A673 (cell line): ENCODE results near the gene MT4. TPM values are rescaled to one million over a fixed set of nuclear protein-coding genes. Genes with fewer than 3 reads are reported as not detected.

Source experiments
- BruUV-seq: library from RNA; stranded (reverse); fragments of 400-500 nt; replicated peaks from 2 replicates; lab custom pipeline; 2021; lab: Mats Ljungman, UMichigan
- CTCF ChIA-PET: fragments of 300-600 bp; sonication (Branson Sonifier 250); formaldehyde crosslinking; loops from one replicate; lab custom pipeline; 2022; ENCODE audit warnings: antibody characterized with exemption; lab: Charles Lee
- POLR2A ChIA-PET: fragments of 300-600 bp; sonication (Branson Sonifier 250); formaldehyde crosslinking; loops from one replicate; lab custom pipeline; 2022; ENCODE audit warnings: antibody characterized with exemption; ENCODE audit not compliant: low non-redundant PET; lab: Charles Lee
- DNase-seq: peaks from one replicate; pipeline ENCODE4 v3.0.0-alpha.2; 2015; ENCODE audit warnings: low spot score
- H3K27ac ChIP-seq: fragments of 200-600 bp; sonication (generic); 2 replicates; pipeline ENCODE4 v1.5.1; 2016; ENCODE audit warnings: mixed run types, low read depth, mild to moderate bottlenecking, mixed read lengths, antibody characterized with exemption, low read length; ENCODE audit not compliant: poor library complexity, severe bottlenecking
- H3K27me3 ChIP-seq: fragments of 200-600 bp; sonication (generic); replicated peaks from 2 replicates; pipeline ENCODE4 v1.6.1; 2017; ENCODE audit warnings: mixed run types, low read depth, mild to moderate bottlenecking, mixed read lengths, antibody characterized with exemption, low read length; ENCODE audit not compliant: insufficient read depth, poor library complexity
- H3K36me3 ChIP-seq: fragments of 200-600 bp; sonication (generic); 2 replicates; pipeline ENCODE4 v1.6.1; 2016; ENCODE audit warnings: mixed run types, mild to moderate bottlenecking, mixed read lengths, antibody characterized with exemption, low read length; ENCODE audit not compliant: insufficient read depth, poor library complexity, severe bottlenecking
- H3K4me1 ChIP-seq: fragments of 200-600 bp; sonication (generic); 2 replicates; pipeline ENCODE4 v1.6.1; 2017; ENCODE audit warnings: mixed run types, mild to moderate bottlenecking, mixed read lengths, antibody characterized with exemption, low read length; ENCODE audit not compliant: insufficient read depth, poor library complexity, severe bottlenecking
- H3K4me3 ChIP-seq: fragments of 200-600 bp; sonication (generic); 2 replicates; pipeline ENCODE4 v1.5.1; 2016; ENCODE audit warnings: low read depth, mixed run types, mild to moderate bottlenecking, mixed read lengths, low read length; ENCODE audit not compliant: poor library complexity, severe bottlenecking
- H3K9me3 ChIP-seq: fragments of 200-600 bp; sonication (generic); 2 replicates; pipeline ENCODE4 v1.6.1; 2016; ENCODE audit warnings: mixed run types, low read depth, mild to moderate bottlenecking, mixed read lengths, antibody characterized with exemption, low read length; ENCODE audit not compliant: poor library complexity, severe bottlenecking
- EZH2 ChIP-seq: fragments of 200-600 bp; sonication (generic); IDR thresholded peaks from 2 replicates; pipeline ENCODE4 v1.6.1; 2017; ENCODE audit warnings: borderline replicate concordance, low read depth, mild to moderate bottlenecking, mixed read lengths, antibody characterized with exemption, low read length; ENCODE audit not compliant: poor library complexity, severe bottlenecking
- intact Hi-C: fragments of 100-400 bp; cut with micrococcal nuclease; formaldehyde crosslinking; loops from one replicate; pipeline ENCODE4 v1.10.0; 2022; ENCODE audit not compliant: unreplicated experiment
- total RNA-seq: library from RNA; stranded (reverse); gene quantifications from 2 replicates; pipeline ENCODE4 v1.2.3, GENCODE V29; 2021
- TF ChIP-seq, protein P1 (sequence below): fragments of 300-800, 200-600 bp; sonication (generic); conservative IDR thresholded peaks from 2 replicates; pipeline ENCODE4 v1.5.1; 2017; ENCODE audit warnings: low read depth, mild to moderate bottlenecking, antibody characterized with exemption, low read length, moderate library complexity, mixed read lengths

The MT4 gene
- total RNA-seq, 1 experiment from 2014 or later: not detected

DNA sequence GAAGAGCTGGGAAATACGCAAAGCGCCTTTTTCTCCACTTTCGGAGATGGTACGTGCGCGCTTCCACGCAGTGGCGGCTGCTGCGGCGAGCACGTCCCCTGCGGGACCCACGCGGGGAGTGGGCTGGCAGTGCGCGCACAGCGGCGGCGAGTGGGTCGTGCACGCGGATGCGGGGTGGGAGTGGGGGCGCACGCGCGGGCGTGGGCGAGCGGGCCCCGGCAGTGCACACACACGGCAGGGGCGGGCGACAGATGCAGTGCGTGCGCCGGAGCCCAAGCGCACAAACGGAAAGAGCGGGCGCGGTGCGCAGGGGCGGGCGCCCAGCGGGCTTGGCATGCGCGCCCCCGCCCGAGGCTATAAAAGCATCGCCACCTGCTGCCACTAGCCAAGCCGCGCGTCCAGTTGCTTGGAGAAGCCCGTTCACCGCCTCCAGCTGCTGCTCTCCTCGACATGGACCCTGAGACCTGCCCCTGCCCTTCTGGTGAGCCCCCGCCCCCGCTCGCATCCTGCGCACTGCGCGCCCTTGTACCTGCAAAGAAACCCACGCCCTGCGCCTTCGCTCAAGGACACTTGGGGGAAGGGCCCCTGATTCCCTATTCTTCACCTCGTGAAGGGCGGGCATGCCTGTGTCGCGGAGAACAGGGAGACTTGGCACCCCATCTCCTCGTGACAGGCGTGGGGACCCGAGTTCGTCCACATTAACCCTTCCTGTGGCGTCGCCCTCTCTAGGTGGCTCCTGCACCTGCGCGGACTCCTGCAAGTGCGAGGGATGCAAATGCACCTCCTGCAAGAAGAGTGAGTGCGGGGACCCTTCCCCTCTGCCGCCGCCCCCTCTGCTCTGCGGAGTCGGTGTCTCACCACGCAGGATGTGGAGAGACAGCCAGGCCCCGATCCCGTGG lies 24.5 kb downstream of the MT4 start, which contains the start of gene MT3:
MT3 (plus strand) TSS at position 388 of the 899 bp plus-strand sequence; CDS start at position 451, 63 bp downstream.
- Histone ChIP-seq H3K9me3 (no peaks in the 10 kb centered on the region), H3K27ac (no peak within 1 kb of the TSS), H3K36me3 (no peaks in the 10 kb centered on the region), H3K4me1 (no peaks in the 10 kb centered on the region), H3K4me3 (peak within 1 kb of the TSS; percentile 48), H3K27me3 (peaks cover 24% of the 10 kb centered on the region)
- BruUV-seq: no TSS peak
- intact Hi-C loops: no loop called here
- ChIA-PET CTCF (no interaction called here), POLR2A (no interaction called here)
- TF ChIP-seq EZH2: no peak
- TF ChIP-seq, protein P1, sequence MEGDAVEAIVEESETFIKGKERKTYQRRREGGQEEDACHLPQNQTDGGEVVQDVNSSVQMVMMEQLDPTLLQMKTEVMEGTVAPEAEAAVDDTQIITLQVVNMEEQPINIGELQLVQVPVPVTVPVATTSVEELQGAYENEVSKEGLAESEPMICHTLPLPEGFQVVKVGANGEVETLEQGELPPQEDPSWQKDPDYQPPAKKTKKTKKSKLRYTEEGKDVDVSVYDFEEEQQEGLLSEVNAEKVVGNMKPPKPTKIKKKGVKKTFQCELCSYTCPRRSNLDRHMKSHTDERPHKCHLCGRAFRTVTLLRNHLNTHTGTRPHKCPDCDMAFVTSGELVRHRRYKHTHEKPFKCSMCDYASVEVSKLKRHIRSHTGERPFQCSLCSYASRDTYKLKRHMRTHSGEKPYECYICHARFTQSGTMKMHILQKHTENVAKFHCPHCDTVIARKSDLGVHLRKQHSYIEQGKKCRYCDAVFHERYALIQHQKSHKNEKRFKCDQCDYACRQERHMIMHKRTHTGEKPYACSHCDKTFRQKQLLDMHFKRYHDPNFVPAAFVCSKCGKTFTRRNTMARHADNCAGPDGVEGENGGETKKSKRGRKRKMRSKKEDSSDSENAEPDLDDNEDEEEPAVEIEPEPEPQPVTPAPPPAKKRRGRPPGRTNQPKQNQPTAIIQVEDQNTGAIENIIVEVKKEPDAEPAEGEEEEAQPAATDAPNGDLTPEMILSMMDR: no peak
- DNase-seq: peak; percentile 49

DNA sequence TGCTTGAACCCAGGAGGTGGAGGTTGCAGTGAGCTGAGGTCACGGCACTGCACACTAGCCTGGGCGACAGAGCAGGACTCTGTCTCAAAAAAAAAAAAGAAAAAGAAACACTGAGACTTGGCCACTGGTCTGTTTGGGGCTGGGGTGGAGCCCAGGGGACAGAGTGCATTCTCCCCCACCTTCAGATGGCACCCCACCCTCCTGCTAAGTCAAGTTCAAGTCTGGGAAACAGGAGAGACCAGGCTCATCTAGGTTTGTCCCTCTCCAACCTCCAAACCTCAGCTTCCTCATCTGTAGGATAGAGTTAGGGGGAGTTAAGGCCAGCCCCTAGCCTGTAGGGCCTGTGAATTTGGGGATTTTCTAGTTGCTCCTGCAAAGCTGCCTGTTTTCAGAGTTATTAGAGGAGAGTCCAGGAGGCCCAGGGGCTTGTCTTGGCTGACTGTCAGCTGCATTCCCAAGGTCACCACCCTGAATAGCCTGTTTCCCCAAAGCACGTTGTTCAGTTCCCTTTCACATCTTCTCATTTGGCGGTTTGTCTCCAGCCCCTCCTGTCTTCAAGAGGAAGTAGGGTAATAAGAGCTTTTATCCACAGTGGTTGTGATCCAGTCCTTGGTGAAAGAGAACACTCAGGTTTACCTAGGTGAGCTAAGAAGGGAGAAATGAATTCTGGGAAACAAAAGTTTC lies 26.6 kb downstream of the MT4 start:
- Histone ChIP-seq H3K27ac (no peak overlapping the region), H3K4me1 (no peaks in the 10 kb centered on the region), H3K27me3 (peaks cover 24% of the 10 kb centered on the region), H3K9me3 (no peaks in the 10 kb centered on the region), H3K4me3 (no peak overlapping the region), H3K36me3 (no peaks in the 10 kb centered on the region)
- CTCF ChIA-PET: interaction anchor here (0.6 kb wide), 1 partner anchor 228 kb away, joined by 3 read pairs; no protein-coding TSS in a partner anchor
- no peak for DNase-seq
- POLR2A ChIA-PET: no interaction called here
- no peak for TF ChIP-seq EZH2
- no TSS peak for BruUV-seq
- intact Hi-C loops: no loop called here

DNA sequence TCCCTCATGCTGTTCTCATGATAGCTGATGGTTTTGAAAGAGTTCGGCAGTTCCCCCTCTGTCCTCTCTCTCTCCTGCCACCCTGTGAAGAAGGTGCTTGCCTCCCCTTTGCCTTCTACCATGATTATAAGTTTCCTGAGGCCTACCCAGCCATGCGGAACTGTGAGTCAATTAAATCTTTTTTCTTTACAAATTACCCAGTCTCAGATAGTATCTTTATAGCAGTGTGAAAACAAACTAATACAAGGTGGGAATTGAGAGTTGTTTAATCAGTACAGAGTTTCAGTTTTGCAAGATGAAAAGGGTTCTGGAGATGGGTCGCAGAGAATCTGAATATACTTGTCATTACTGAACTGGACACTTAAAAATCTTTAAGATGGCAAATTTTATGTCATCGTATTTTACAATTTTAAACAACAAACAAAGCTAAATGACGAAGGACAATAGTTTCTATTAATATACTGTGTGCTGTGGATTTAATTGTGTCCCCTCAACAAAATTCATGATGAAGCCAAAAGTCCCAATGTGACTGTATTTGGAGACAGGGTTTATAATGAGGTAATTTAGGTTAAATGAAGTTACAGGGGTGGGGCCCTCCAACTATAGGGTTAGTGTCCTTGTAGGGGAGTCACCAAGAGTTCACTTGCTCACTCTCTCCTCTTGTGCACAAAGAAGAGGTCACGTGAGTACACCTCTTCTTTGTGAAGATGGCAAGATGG lies 28.9 kb downstream of the MT4 start:
- no peak overlapping the region for H3K4me3 ChIP-seq

More for the DNA sequence above, 28.9 kb downstream of the MT4 start:
- no peak overlapping the region for H3K27ac ChIP-seq
- no peak for DNase-seq
- intact Hi-C loops: no loop called here
- ChIA-PET POLR2A (no interaction called here), CTCF (no interaction called here)
- no peaks in the 10 kb centered on the region for H3K9me3 ChIP-seq
- no peaks in the 10 kb centered on the region for H3K4me1 ChIP-seq
- peaks cover 15% of the 10 kb centered on the region for H3K27me3 ChIP-seq
- TF ChIP-seq, protein P1: no peak
- no peak for TF ChIP-seq EZH2
- H3K36me3 ChIP-seq: no peaks in the 10 kb centered on the region
- no TSS peak for BruUV-seq
